ENCODE measurements around the gene AQP9.

Gene AQP9

GRCh38 chr15:58141894-58142293 lies 3.7 kb downstream of the AQP9 start:
- DNase-seq = no peak

- no peak for DNase-seq
Observed at GRCh38 chr15:58142827-58143461, 4.8 kb downstream of the AQP9 start.

- DNase-seq = no peak
Observed at GRCh38 chr15:58145606-58146005, 7.4 kb downstream of the AQP9 start.

- DNase-seq = no peak
Observed at GRCh38 chr15:58146211-58146610, 8.0 kb downstream of the AQP9 start.

GRCh38 chr15:58146749-58147148 lies 8.6 kb downstream of the AQP9 start:
- DNase-seq = no peak

- DNase-seq = no peak
Observed at GRCh38 chr15:58147171-58147611, 9.0 kb downstream of the AQP9 start.

GRCh38 chr15:58148120-58148519 lies 9.9 kb downstream of the AQP9 start:
- DNase-seq = no peak

GRCh38 chr15:58148633-58149445 lies 10.7 kb downstream of the AQP9 start:
- no peak for DNase-seq

GRCh38 chr15:58154769-58155168 lies 16.6 kb downstream of the AQP9 start:
- DNase-seq = no peak

GRCh38 chr15:58159827-58160386 lies 21.7 kb downstream of the AQP9 start:
- DNase-seq = no peak

GRCh38 chr15:58161436-58161930 lies 23.3 kb downstream of the AQP9 start:
- DNase-seq = no peak

GRCh38 chr15:58163985-58164384 lies 25.8 kb downstream of the AQP9 start:
- no peak for DNase-seq

- DNase-seq = no peak
Observed at GRCh38 chr15:58164926-58165325, 26.7 kb downstream of the AQP9 start.

GRCh38 chr15:58165661-58166060 lies 27.5 kb downstream of the AQP9 start:
- no peak for DNase-seq

- no peak for DNase-seq
Observed at GRCh38 chr15:58167095-58167691, 29.0 kb downstream of the AQP9 start.

- no peak for DNase-seq
Observed at GRCh38 chr15:58169934-58170333, 31.8 kb downstream of the AQP9 start.

GRCh38 chr15:58171476-58172061 lies 33.4 kb downstream of the AQP9 start:
- no peak for DNase-seq

GRCh38 chr15:58174709-58175108 lies 36.5 kb downstream of the AQP9 start:
- DNase-seq = no peak

GRCh38 chr15:58175955-58176354 lies 37.8 kb downstream of the AQP9 start:
- no peak for DNase-seq

- no peak for DNase-seq
Observed at GRCh38 chr15:58178668-58179067, 40.5 kb downstream of the AQP9 start.

GRCh38 chr15:58179206-58179605 lies 41.0 kb downstream of the AQP9 start:
- DNase-seq = no peak

GRCh38 chr15:58179741-58180381 lies 41.7 kb downstream of the AQP9 start:
- no peak for DNase-seq

Data from activated CD4-positive, alpha-beta T cell treated with anti-CD3 and anti-CD28 coated beads, Interleukin-2, amount 50 U/mL, for 4 hours (primary cell).